Testis (tissue), 3 donors: Measurements from ENCODE around the gene ADGRA1. TPM values are rescaled to one million over a fixed set of nuclear protein-coding genes. Genes with fewer than 3 reads are reported as not detected.
"Not testable (repeated sequence)": the region's sequence is repeated elsewhere in the genome, so short reads cannot be mapped to it uniquely, and the experiment has no call there.

ENCODE experiments used
- DNase-seq: peaks from one replicate; pipeline ENCODE4 v3.0.0-alpha.2; 2019
- H3K27ac ChIP-seq, 2 donors: fragments of 200-600 bp; sonication (generic); one replicate each; pipeline ENCODE4 v1.5.1; 2019
- H3K27me3 ChIP-seq: fragments of 200-600 bp; sonication (generic); one replicate; pipeline ENCODE4 v1.5.1; 2019
- H3K36me3 ChIP-seq: fragments of 200-600 bp; sonication (generic); one replicate; pipeline ENCODE4 v1.5.1; 2017; ENCODE audit warnings: low read depth; ENCODE audit errors: missing control alignments
- H3K4me1 ChIP-seq: fragments of 200-600 bp; sonication (generic); one replicate; pipeline ENCODE4 v1.5.1; 2019
- H3K4me3 ChIP-seq, 2 donors: fragments of 200-600 bp; sonication (generic); one replicate each; pipeline ENCODE4 v1.5.1; 2017 to 2019
- H3K9me3 ChIP-seq: fragments of 200-600 bp; sonication (generic); one replicate; pipeline ENCODE4 v1.5.1; 2017
- POLR2A ChIP-seq: fragments of 450-650 bp; IDR thresholded peaks from one replicate; pipeline ENCODE4 v1.6.1; 2017; ENCODE audit warnings: antibody characterized with exemption, mild to moderate bottlenecking, moderate library complexity
- WGBS, 2 donors: methylation state at CpG; one replicate each; pipeline ENCODE4 v1.1.5; 2018; 5-methylcytosine and 5-hydroxymethylcytosine counted together
- intact Hi-C: fragments of 100-400 bp; cut with DNase I; formaldehyde crosslinking; loops from one replicate; pipeline ENCODE4 v1.15.1; 2023; ENCODE audit warnings: low total_unique reads
- polyA plus RNA-seq: library from polyadenylated mRNA; stranded (reverse); fragments of 350-450 nt; fragmentation: Illumina TruSeq; extraction: RNeasy Lipid Tissue Mini Kit (QIAGEN cat#74804); gene quantifications from one replicate; pipeline ENCODE4 v1.2.3, GENCODE V29; 2014; ENCODE audit warnings: low read depth, low replicate concordance; ENCODE audit not compliant: insufficient read depth
- total RNA-seq, 2 donors: library from RNA; depleted of rRNA; stranded (reverse); fragments of >200 nt; gene quantifications; one replicate each; pipeline ENCODE4 v1.2.3, GENCODE V29; 2016
- TF ChIP-seq, protein P1 (sequence below), 3 experiments: fragments of 450-650 bp in 2 of 3; fragments of 200-600 bp in 1 of 3; sonication (generic) in 1 of 3; IDR thresholded peaks; one replicate each; pipeline ENCODE4 v1.5.1; 2016 to 2019; ENCODE audit warnings: antibody characterized with exemption in 3 of 3, mild to moderate bottlenecking in 2 of 3, moderate library complexity in 1 of 3

Gene ADGRA1
- total and polyA plus RNA-seq, 3 donors from 2014 or later: 0.95 to 1.4 (median 1.1) TPM

- no peak overlapping the region for H3K4me3 ChIP-seq
- H3K36me3 ChIP-seq: no peaks in the 10 kb centered on the region
- H3K27ac ChIP-seq: no peak overlapping the region
- no peak for TF ChIP-seq POLR2A
- TF ChIP-seq, protein P1, sequence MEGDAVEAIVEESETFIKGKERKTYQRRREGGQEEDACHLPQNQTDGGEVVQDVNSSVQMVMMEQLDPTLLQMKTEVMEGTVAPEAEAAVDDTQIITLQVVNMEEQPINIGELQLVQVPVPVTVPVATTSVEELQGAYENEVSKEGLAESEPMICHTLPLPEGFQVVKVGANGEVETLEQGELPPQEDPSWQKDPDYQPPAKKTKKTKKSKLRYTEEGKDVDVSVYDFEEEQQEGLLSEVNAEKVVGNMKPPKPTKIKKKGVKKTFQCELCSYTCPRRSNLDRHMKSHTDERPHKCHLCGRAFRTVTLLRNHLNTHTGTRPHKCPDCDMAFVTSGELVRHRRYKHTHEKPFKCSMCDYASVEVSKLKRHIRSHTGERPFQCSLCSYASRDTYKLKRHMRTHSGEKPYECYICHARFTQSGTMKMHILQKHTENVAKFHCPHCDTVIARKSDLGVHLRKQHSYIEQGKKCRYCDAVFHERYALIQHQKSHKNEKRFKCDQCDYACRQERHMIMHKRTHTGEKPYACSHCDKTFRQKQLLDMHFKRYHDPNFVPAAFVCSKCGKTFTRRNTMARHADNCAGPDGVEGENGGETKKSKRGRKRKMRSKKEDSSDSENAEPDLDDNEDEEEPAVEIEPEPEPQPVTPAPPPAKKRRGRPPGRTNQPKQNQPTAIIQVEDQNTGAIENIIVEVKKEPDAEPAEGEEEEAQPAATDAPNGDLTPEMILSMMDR (IDR thresholded peaks at IDR 0.05): no peak
- intact Hi-C loops: no loop called here
- no peaks in the 10 kb centered on the region for H3K9me3 ChIP-seq
- 51 to 53% methylated on average over 9 of the region's 9 CpGs for WGBS, 2 donors
- no peaks in the 10 kb centered on the region for H3K27me3 ChIP-seq
- no peak for DNase-seq
- H3K4me1 ChIP-seq: no peaks in the 10 kb centered on the region
Measured at GRCh38 chr10:133143546-133143945, 55.8 kb downstream of the ADGRA1 start.

- intact Hi-C loops: no loop called here
- Histone ChIP-seq H3K36me3 (no peaks in the 10 kb centered on the region), H3K27ac (no peak overlapping the region), H3K27me3 (no peaks in the 10 kb centered on the region), H3K4me3 (no peak overlapping the region), H3K4me1 (no peaks in the 10 kb centered on the region), H3K9me3 (no peaks in the 10 kb centered on the region)
- DNase-seq: no peak
- 84 to 85% methylated on average over 7 of the region's 7 CpGs for WGBS, 2 donors
- no peak for TF ChIP-seq POLR2A
- TF ChIP-seq, protein P1 (IDR thresholded peaks at IDR 0.05): no peak
Measured at GRCh38 chr10:133144771-133145170, 57.0 kb downstream of the ADGRA1 start.

GRCh38 chr10:133150226-133150625, 62.5 kb downstream of the ADGRA1 start:
- Histone ChIP-seq H3K36me3 (no peaks in the 10 kb centered on the region), H3K4me3 (no peak overlapping the region), H3K9me3 (no peaks in the 10 kb centered on the region), H3K27ac (no peak overlapping the region), H3K4me1 (no peaks in the 10 kb centered on the region), H3K27me3 (no peaks in the 10 kb centered on the region)
- no peak for DNase-seq
- TF ChIP-seq, protein P1 (IDR thresholded peaks at IDR 0.05): no peak
- TF ChIP-seq POLR2A: no peak
- intact Hi-C loops: no loop called here
- WGBS, 2 donors: 94 to 96% methylated on average over 8 of the region's 8 CpGs

GRCh38 chr10:133150656-133151055, 62.9 kb downstream of the ADGRA1 start:
- H3K27ac ChIP-seq: no peak overlapping the region
- no peaks in the 10 kb centered on the region for H3K4me1 ChIP-seq
- DNase-seq: no peak
- 91 to 94% methylated on average over 11 to 12 of the region's 12 CpGs for WGBS, 2 donors
- H3K36me3 ChIP-seq: no peaks in the 10 kb centered on the region
- intact Hi-C loops: no loop called here
- H3K9me3 ChIP-seq: no peaks in the 10 kb centered on the region
- no peak overlapping the region for H3K4me3 ChIP-seq
- TF ChIP-seq POLR2A: no peak
- TF ChIP-seq, protein P1 (IDR thresholded peaks at IDR 0.05): no peak
- H3K27me3 ChIP-seq: no peaks in the 10 kb centered on the region

- intact Hi-C loops, H3K27me3 ChIP-seq, H3K36me3 ChIP-seq, H3K4me1 ChIP-seq, H3K27ac ChIP-seq, DNase-seq, H3K4me3 ChIP-seq, H3K9me3 ChIP-seq: not testable (repeated sequence)
- WGBS, 2 donors: 92 to 97% methylated on average over 3 of the region's 3 CpGs
Measured at GRCh38 chr10:133151071-133151470, 63.3 kb downstream of the ADGRA1 start.
